SH-SY5Y (cell line): ENCODE data around the gene GLS.

ENCODE experiments used
- GATA2 ChIP-seq: IDR thresholded peaks from 2 replicates; pipeline ENCODE4 v1.6.1; 2011; ENCODE audit warnings: mild to moderate bottlenecking, low read depth, low read length
- GATA3 ChIP-seq: IDR thresholded peaks from 2 replicates; pipeline ENCODE4 v1.6.1; 2011; ENCODE audit warnings: low read depth, mild to moderate bottlenecking, low read length, moderate library complexity

DNA sequence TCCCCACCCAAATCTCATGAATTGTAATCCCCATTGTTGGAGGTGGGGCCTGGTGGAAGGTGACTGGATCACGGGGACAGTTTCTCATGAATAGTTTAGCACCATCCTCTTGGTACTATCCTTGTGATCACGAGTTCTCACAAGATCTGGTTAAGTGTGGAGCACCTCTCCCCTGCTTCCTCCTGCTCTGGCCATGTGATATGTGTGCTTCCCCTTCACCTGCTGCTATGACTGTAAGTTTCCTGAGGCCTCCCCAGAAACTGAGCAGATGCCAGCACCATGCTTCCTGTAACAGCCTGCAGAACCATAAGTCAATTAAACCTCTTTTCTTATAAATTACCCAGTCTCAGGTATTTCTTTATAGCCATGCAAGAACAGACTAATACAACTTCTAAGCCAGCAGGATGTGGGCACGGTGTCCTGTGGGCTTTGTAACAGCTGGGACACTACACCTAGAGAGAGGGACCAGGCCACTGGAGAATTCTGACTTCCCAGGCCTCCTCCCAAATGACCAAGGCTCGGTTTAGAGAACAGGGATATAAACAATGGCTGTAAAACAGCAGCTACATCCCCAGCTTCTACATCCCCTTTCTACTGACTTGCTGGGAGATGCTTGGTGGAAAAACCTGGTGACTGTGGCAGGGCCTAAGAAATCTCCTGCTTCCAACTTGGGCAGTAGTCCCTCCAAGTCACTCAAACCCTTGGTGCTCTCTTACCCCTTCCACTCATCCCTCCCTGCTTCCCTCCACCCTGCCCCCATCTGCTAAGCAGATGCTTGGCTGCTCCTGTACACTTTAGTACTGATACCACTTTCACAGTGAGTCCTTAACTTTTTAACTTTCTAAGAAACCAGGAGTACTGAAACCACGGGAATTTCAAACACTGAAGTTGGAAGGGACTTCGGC, 123.0 kb downstream of the GLS start:
- TF ChIP-seq GATA2 (no peak), GATA3 (no peak)
